SK-N-SH (cell line): ENCODE measurements around the gene GRIK5. TPM values are rescaled to one million over a fixed set of nuclear protein-coding genes. Genes with fewer than 3 reads are reported as not detected.
A peak's percentile ranks its signal among the peaks of the same experiment; 100 is the strongest.

Source experiments
- CTCF ChIA-PET: fragments of 300-600, 350-600 bp; formaldehyde crosslinking; extraction: SDS; loops from one replicate; lab custom pipeline; 2021; lab: Yijun Ruan, JAX
- POLR2A ChIA-PET: fragments of 350-600 bp; sonication (Branson Sonifier 250); formaldehyde crosslinking; extraction: SDS; loops from one replicate; lab custom pipeline; 2020; ENCODE audit warnings: antibody characterized with exemption, inconsistent platforms; lab: Yijun Ruan, JAX
- DNase-seq: peaks from one replicate; pipeline ENCODE4 v3.0.0; 2012
- H2AFZ ChIP-seq: fragments of 200-600 bp; sonication (generic); 2 replicates; pipeline ENCODE4 v1.8.1; 2016; ENCODE audit warnings: antibody characterized with exemption, mild to moderate bottlenecking, low read depth
- H3F3A ChIP-seq: fragments of 200-600 bp; sonication (generic); replicated peaks from 2 replicates; pipeline ENCODE3; 2016; ENCODE audit warnings: antibody characterized with exemption, mild to moderate bottlenecking; ENCODE audit not compliant: insufficient read depth
- H3K27ac ChIP-seq, 2 experiments: fragments of 200-500 bp in 1 of 2; fragments of 200-600 bp in 1 of 2; sonication (Bioruptor generic) in 1 of 2; sonication (generic), shearing (Covaris generic) in 1 of 2; 2 replicates each; pipeline versions ENCODE4 v1.5.1 to v1.6.1; 2014 to 2016; ENCODE audit warnings: low read depth in 2 of 2, inconsistent platforms in 1 of 2, low read length in 1 of 2, mild to moderate bottlenecking in 1 of 2, mixed read lengths in 1 of 2
- H3K27me3 ChIP-seq: fragments of 200-600 bp; sonication (generic), shearing (Covaris generic); 2 replicates; pipeline ENCODE4 v1.6.1; 2016; ENCODE audit warnings: mixed run types; ENCODE audit not compliant: insufficient read depth
- H3K36me3 ChIP-seq, 2 experiments: fragments of 200-500 bp in 1 of 2; fragments of 200-600 bp in 1 of 2; sonication (Bioruptor generic) in 1 of 2; sonication (generic) in 1 of 2; replicated peaks in 1 of 2; 2 replicates each; pipeline versions ENCODE3 to v1.5.1; 2014 to 2016; ENCODE audit warnings: low read length in 1 of 2, mild to moderate bottlenecking in 1 of 2; ENCODE audit not compliant: insufficient read depth in 2 of 2, control insufficient read depth in 1 of 2
- H3K4me1 ChIP-seq, 2 experiments: fragments of 200-500 bp in 1 of 2; fragments of 200-600 bp in 1 of 2; sonication (Bioruptor generic) in 1 of 2; sonication (generic), shearing (Covaris generic) in 1 of 2; 2 replicates each; pipeline versions ENCODE4 v1.5.1 to v1.6.1; 2014 to 2016; ENCODE audit warnings: low read depth in 1 of 2, low read length in 1 of 2, mixed run types in 1 of 2; ENCODE audit not compliant: insufficient read depth in 2 of 2, control insufficient read depth in 1 of 2
- H3K4me2 ChIP-seq: fragments of 200-600 bp; sonication (generic), shearing (Covaris generic); 2 replicates; pipeline ENCODE4 v1.6.1; 2017; ENCODE audit warnings: mixed run types
- H3K4me3 ChIP-seq, 2 experiments: fragments of 200-500 bp in 1 of 2; fragments of 200-600 bp in 1 of 2; sonication (Bioruptor generic) in 1 of 2; sonication (generic), shearing (Covaris generic) in 1 of 2; 2 replicates each; pipeline versions ENCODE4 v1.5.1 to v1.8.1; 2014 to 2016; ENCODE audit warnings: low read depth in 2 of 2, inconsistent platforms in 1 of 2, low read length in 1 of 2, mild to moderate bottlenecking in 1 of 2, mixed read lengths in 1 of 2, moderate library complexity in 1 of 2
- H3K79me2 ChIP-seq: fragments of 200-600 bp; sonication (generic); 2 replicates; pipeline ENCODE4 v1.8.1; 2017; ENCODE audit warnings: mild to moderate bottlenecking; ENCODE audit not compliant: insufficient read depth
- H3K9ac ChIP-seq: fragments of 200-600 bp; sonication (generic); 2 replicates; pipeline ENCODE4 v1.6.1; 2017; ENCODE audit warnings: mixed run types
- H3K9me2 ChIP-seq: fragments of 200-600 bp; sonication (generic); 2 replicates; pipeline ENCODE4 v1.6.1; 2017; ENCODE audit warnings: mixed run types
- H3K9me3 ChIP-seq: fragments of 200-600 bp; sonication (generic); 2 replicates; pipeline ENCODE4 v1.6.1; 2017; ENCODE audit warnings: mixed run types, mild to moderate bottlenecking, moderate library complexity
- H4K20me1 ChIP-seq: fragments of 200-600 bp; sonication (generic); 2 replicates; pipeline ENCODE4 v1.6.1; 2017; ENCODE audit warnings: mild to moderate bottlenecking, mixed run types; ENCODE audit not compliant: insufficient read depth
- FOXJ3 ChIP-seq: sonication (generic); formaldehyde crosslinking; IDR thresholded peaks from 2 replicates; pipeline ENCODE4 v1.5.1; 2020; ENCODE audit warnings: mild to moderate bottlenecking, missing genetic modification reagents
- REST ChIP-seq: IDR thresholded peaks from 2 replicates; pipeline ENCODE4 v1.6.1; 2012; ENCODE audit warnings: mild to moderate bottlenecking, low read depth, low read length, moderate library complexity
- RXRA ChIP-seq: IDR thresholded peaks from 2 replicates; pipeline ENCODE4 v1.4.0; 2012; ENCODE audit warnings: low read depth, mild to moderate bottlenecking, borderline replicate concordance
- USF2 ChIP-seq: fragments of 150-350 bp; IDR thresholded peaks from 2 replicates; pipeline ENCODE4 v1.6.1; 2017; ENCODE audit warnings: antibody characterized with exemption, low read length, low read depth, borderline replicate concordance
- YY1 ChIP-seq: IDR thresholded peaks from 2 replicates; pipeline ENCODE4 v1.4.0; 2012; ENCODE audit warnings: low read depth, mild to moderate bottlenecking
- WGBS: methylation state at CpG from one replicate; pipeline ENCODE4 v1.1.6; 2017; ENCODE audit warnings: low lambda C conversion rate; 5-methylcytosine and 5-hydroxymethylcytosine counted together
- polyA plus RNA-seq, 3 experiments: library from polyadenylated mRNA; depleted of rRNA; stranded (reverse); fragments of >200 nt; gene quantifications; 2 replicates each; pipeline ENCODE4 v1.2.3, GENCODE V29; 2012

The GRIK5 gene
- polyA plus RNA-seq, 1 of the 3 experiments (the other 2 are of a cell fraction), result 2.4 TPM

GRCh38 chr19:42115219-42115618 lies 45.2 kb upstream of the GRIK5 start:
- Histone ChIP-seq H3F3A (peaks cover 47% of the 10 kb centered on the region), H3K27ac (peak overlapping the region in 1 of 2 experiments; percentile 98; a peak in 2 of 4 replicates), H3K79me2 (no peaks in the 10 kb centered on the region), H3K4me1 (peaks cover 6 to 36% of the 10 kb centered on the region in 2 experiments; a peak in 3 of 4 replicates), H3K9me3 (no peaks in the 10 kb centered on the region), H3K9me2 (no peaks in the 10 kb centered on the region), H3K27me3 (no peaks in the 10 kb centered on the region), H3K36me3 (no peaks in the 10 kb centered on the region), H4K20me1 (no peaks in the 10 kb centered on the region), H3K9ac (no peak overlapping the region), H3K4me3 (no peak overlapping the region), H2AFZ (no peak overlapping the region), H3K4me2 (no peak overlapping the region)
- TF ChIP-seq RXRA (no peak), REST (peak; percentile 95)
- DNase-seq, result no peak
- WGBS, result 83% methylated on average over 4 of the region's 4 CpGs
- POLR2A ChIA-PET, result no interaction called here
- CTCF ChIA-PET, result interaction anchor here (0.7 to 2.3 kb wide), 4 partner anchors 18 to 92 kb away, joined by 3 to 9 read pairs (median 3); no protein-coding TSS in a partner anchor

- TF ChIP-seq FOXJ3 (CRISPR knock-in tag) (no peak), YY1 (no peak), USF2 (no peak), RXRA (no peak)
- Histone ChIP-seq H3K27me3 (no peaks in the 10 kb centered on the region), H2AFZ (no peak overlapping the region), H3K27ac (peak overlapping the region; percentile 1 to 98; a peak in 3 of 4 replicates), H3K4me3 (peak overlapping the region in 1 of 2 experiments; percentile 36; a peak in 1 of 4 replicates), H3K79me2 (no peaks in the 10 kb centered on the region), H3K4me1 (peaks cover 6 to 36% of the 10 kb centered on the region in 2 experiments; a peak in 3 of 4 replicates), H3K9me3 (no peaks in the 10 kb centered on the region), H4K20me1 (no peaks in the 10 kb centered on the region), H3K4me2 (peak overlapping the region; percentile 76), H3K9me2 (no peaks in the 10 kb centered on the region), H3F3A (peaks cover 47% of the 10 kb centered on the region), H3K9ac (peak overlapping the region; percentile 72), H3K36me3 (no peaks in the 10 kb centered on the region)
- 84% methylated on average over 6 of the region's 7 CpGs for WGBS
- DNase-seq, result no peak
- CTCF ChIA-PET, result interaction anchor here (0.7 to 7.3 kb wide), 7 partner anchors 9 to 93 kb away, joined by 3 to 116 read pairs (median 7); partner anchors contain the start of gene POU2F2
- POLR2A ChIA-PET, result interaction anchor here (0.5 kb wide), 1 partner anchor 679 kb away, joined by 4 read pairs; no protein-coding TSS in a partner anchor
These were observed 44.4 kb upstream of the GRIK5 start for GRCh38 chr19:42114412-42114811.
